HEK293T (cell line): ENCODE measurements around the gene TMEM209.

Experiments used
- CTBP1 ChIP-seq: fragments of 450-650 bp; IDR thresholded peaks from 2 replicates; pipeline ENCODE4 v1.6.1; 2016; ENCODE audit warnings: borderline replicate concordance
- FOXK2 ChIP-seq: fragments of 450-650 bp; IDR thresholded peaks from 2 replicates; pipeline ENCODE4 v1.6.1; 2016; ENCODE audit warnings: mild to moderate bottlenecking
- NFRKB ChIP-seq: fragments of 450-650 bp; IDR thresholded peaks from 2 replicates; pipeline ENCODE4 v1.6.1; 2016; ENCODE audit warnings: mild to moderate bottlenecking, moderate library complexity
- ZNF384 ChIP-seq: fragments of 450-650 bp; IDR thresholded peaks from 2 replicates; pipeline ENCODE4 v1.6.1; 2016

- TF ChIP-seq ZNF384 (no peak), CTBP1 (no peak), FOXK2 (no peak), NFRKB (no peak)
These were observed 3.3 kb upstream of the TMEM209 start for GRCh38 chr7:130208516-130208915.
